ENCODE results near the gene EDEM3. TPM values are rescaled to one million over a fixed set of nuclear protein-coding genes. Genes with fewer than 3 reads are reported as not detected.

EDEM3 gene
- polyA plus RNA-seq, 1 donor (not counting 4 experiments of a cell fraction or from before 2014, with no cell fraction given) = 23.6 TPM

DNA sequence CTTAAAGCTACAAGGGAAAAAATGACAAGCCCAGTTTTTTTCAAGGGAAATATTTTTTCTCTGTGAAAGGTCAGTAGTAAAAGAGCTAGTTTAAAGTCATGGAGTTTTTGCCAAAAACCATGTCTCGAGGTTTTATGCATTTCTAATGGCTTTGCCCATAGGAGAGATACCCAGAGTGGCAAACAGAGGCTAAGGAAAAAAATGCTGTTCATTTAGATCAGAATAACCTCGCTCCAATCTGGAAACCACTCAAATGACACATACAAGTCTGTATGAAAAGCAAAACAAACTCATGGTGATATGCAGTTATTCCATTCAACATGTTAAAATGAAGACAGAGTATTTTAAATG is 36.9 kb upstream of the EDEM3 start:
- Histone ChIP-seq H3K79me2 (ENCODE audit: control insufficient read depth, insufficient read depth, low read length) (no peaks in the 10 kb centered on the region), H3K9ac (ENCODE audit: control insufficient read depth, extremely low read depth, insufficient read depth, low read length) (no peak overlapping the region), H3K4me2 (ENCODE audit: control insufficient read depth, extremely low read depth, insufficient read depth, low read depth, low read length) (no peak overlapping the region), H3K27ac (ENCODE audit: control insufficient read depth, insufficient read depth, low read length) (no peak overlapping the region), H3K27me3 (ENCODE audit: control insufficient read depth, extremely low read depth, insufficient read depth, low read length) (no peaks in the 10 kb centered on the region), H3K4me3 (ENCODE audit: control insufficient read depth in 2 of 3, extremely low read depth in 1 of 3, insufficient read depth in 2 of 3, low read depth in 1 of 3, low read length in 3 of 3) (no peak overlapping the region), H3K36me3 (ENCODE audit: control insufficient read depth in 2 of 2, extremely low read depth in 1 of 2, insufficient read depth in 2 of 2, low read length in 2 of 2) (no peaks in the 10 kb centered on the region), H3K4me1 (ENCODE audit: control insufficient read depth, extremely low read depth, insufficient read depth, low read length) (peaks cover 17% of the 10 kb centered on the region), H3K9me1 (ENCODE audit: control insufficient read depth, extremely low read depth, insufficient read depth, low read length) (no peaks in the 10 kb centered on the region), H3K9me3 (ENCODE audit: control insufficient read depth, low read depth, low read length) (no peaks in the 10 kb centered on the region), H4K20me1 (ENCODE audit: control insufficient read depth, extremely low read depth, insufficient read depth, low read length) (no peaks in the 10 kb centered on the region), H2AFZ (ENCODE audit: control insufficient read depth, low read length) (no peak overlapping the region)
- dilution Hi-C loops (cut with MboI; ENCODE audit: extremely low pct_ligation_motif_present, low sequenced_read_pairs) = no loop called here
- TF ChIP-seq, protein P1, sequence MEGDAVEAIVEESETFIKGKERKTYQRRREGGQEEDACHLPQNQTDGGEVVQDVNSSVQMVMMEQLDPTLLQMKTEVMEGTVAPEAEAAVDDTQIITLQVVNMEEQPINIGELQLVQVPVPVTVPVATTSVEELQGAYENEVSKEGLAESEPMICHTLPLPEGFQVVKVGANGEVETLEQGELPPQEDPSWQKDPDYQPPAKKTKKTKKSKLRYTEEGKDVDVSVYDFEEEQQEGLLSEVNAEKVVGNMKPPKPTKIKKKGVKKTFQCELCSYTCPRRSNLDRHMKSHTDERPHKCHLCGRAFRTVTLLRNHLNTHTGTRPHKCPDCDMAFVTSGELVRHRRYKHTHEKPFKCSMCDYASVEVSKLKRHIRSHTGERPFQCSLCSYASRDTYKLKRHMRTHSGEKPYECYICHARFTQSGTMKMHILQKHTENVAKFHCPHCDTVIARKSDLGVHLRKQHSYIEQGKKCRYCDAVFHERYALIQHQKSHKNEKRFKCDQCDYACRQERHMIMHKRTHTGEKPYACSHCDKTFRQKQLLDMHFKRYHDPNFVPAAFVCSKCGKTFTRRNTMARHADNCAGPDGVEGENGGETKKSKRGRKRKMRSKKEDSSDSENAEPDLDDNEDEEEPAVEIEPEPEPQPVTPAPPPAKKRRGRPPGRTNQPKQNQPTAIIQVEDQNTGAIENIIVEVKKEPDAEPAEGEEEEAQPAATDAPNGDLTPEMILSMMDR (optimal IDR thresholded peaks at IDR 0.05 in 1 of 3, IDR thresholded peaks at IDR 0.05 in 1 of 3, conservative IDR thresholded peaks at IDR 0.05 in 1 of 3; ENCODE audit: extremely low read depth in 1 of 3, insufficient read depth in 2 of 3, low read length in 3 of 3) = no peak
- no peak for TF ChIP-seq EZH2 (IDR thresholded peaks at IDR 0.05; ENCODE audit: low read length)
- FAIRE-seq (no peak), DNase-seq (ENCODE audit: low read depth, low spot score) (no peak)

DNA sequence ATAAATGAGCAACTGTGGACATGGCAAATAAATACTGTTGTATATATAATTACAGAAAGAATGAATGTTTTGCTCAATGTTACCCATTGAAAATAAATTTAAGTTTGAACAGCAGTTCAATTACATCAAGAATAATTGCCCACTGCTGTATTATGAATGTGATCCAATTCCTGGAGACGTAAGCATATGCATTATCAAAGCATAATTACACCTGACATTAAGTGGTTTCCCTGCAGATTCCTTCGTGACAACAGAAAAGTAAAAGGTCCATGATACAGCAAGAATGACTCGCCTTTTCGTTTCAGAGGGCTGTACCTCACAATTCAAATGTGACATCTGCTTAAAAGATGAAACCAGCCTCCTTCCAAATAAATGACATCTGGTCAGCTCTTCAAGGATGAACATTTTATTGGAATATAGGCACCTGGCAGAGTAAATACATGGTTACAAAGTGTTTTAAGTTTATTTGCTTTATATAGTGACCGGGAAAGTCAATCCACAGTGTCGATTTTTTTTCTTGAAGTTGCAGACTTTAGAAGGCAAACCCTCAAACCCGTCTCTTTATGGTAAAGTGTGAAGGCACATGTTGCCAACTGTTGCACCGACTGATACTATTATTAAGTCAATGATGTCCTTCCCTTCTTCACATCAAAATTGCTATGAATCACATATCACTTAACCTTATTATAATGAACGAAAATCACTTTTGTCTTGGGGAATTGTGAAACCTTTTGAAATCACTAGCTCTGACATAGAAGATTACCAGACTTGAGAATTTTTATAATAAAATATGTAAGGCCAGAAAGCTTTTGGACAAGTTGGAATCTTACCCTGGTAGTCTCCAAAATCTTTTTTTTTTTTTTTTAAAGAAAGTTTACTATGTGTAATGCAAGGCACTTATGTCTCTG is 36.2 kb upstream of the EDEM3 start:
- no peak overlapping the region for H3K4me3 ChIP-seq (ENCODE audit: control insufficient read depth in 2 of 3, extremely low read depth in 1 of 3, insufficient read depth in 2 of 3, low read depth in 1 of 3, low read length in 3 of 3)
- H3K9ac ChIP-seq (ENCODE audit: control insufficient read depth, extremely low read depth, insufficient read depth, low read length) = no peak overlapping the region
- no peaks in the 10 kb centered on the region for H3K9me3 ChIP-seq (ENCODE audit: control insufficient read depth, low read depth, low read length)
- H3K36me3 ChIP-seq (ENCODE audit: control insufficient read depth in 2 of 2, extremely low read depth in 1 of 2, insufficient read depth in 2 of 2, low read length in 2 of 2) = no peaks in the 10 kb centered on the region
- H3K4me1 ChIP-seq (ENCODE audit: control insufficient read depth, extremely low read depth, insufficient read depth, low read length) = peaks cover 17% of the 10 kb centered on the region
- no peak overlapping the region for H3K4me2 ChIP-seq (ENCODE audit: control insufficient read depth, extremely low read depth, insufficient read depth, low read depth, low read length)
- H3K79me2 ChIP-seq (ENCODE audit: control insufficient read depth, insufficient read depth, low read length) = no peaks in the 10 kb centered on the region
- H3K27ac ChIP-seq (ENCODE audit: control insufficient read depth, insufficient read depth, low read length) = no peak overlapping the region
- FAIRE-seq = no peak
- no peaks in the 10 kb centered on the region for H3K27me3 ChIP-seq (ENCODE audit: control insufficient read depth, extremely low read depth, insufficient read depth, low read length)
- dilution Hi-C loops (cut with MboI; ENCODE audit: extremely low pct_ligation_motif_present, low sequenced_read_pairs) = no loop called here
- H4K20me1 ChIP-seq (ENCODE audit: control insufficient read depth, extremely low read depth, insufficient read depth, low read length) = no peaks in the 10 kb centered on the region
- no peak overlapping the region for H2AFZ ChIP-seq (ENCODE audit: control insufficient read depth, low read length)
- no peak for DNase-seq (ENCODE audit: low read depth, low spot score)
- no peak for TF ChIP-seq EZH2 (IDR thresholded peaks at IDR 0.05; ENCODE audit: low read length)
- TF ChIP-seq, protein P1 (optimal IDR thresholded peaks at IDR 0.05 in 1 of 3, IDR thresholded peaks at IDR 0.05 in 1 of 3, conservative IDR thresholded peaks at IDR 0.05 in 1 of 3; ENCODE audit: extremely low read depth in 1 of 3, insufficient read depth in 2 of 3, low read length in 3 of 3) = no peak
- no peaks in the 10 kb centered on the region for H3K9me1 ChIP-seq (ENCODE audit: control insufficient read depth, extremely low read depth, insufficient read depth, low read length)

All from keratinocyte (primary cell).